Body of pancreas (tissue), 4 donors: ENCODE measurements around the gene TMC1. TPM values are rescaled to one million over a fixed set of nuclear protein-coding genes. Genes with fewer than 3 reads are reported as not detected.

Experiments
- ATAC-seq: fragments of 150-250 bp; one replicate; pipeline ENCODE4 v1.9.1; 2016
- DNase-seq, 4 donors: peaks; one replicate each; pipeline ENCODE4 v3.0.0-alpha.2; 2019
- H3K27ac ChIP-seq, 4 donors: fragments of 200-600 bp; sonication (generic); 1 replicate in 3 of 4; 2 replicates in 1 of 4; pipeline versions ENCODE4 v1.5.1 to v1.6.1; 2016 to 2019; ENCODE audit warnings: mild to moderate bottlenecking in 1 of 4, mixed read lengths in 1 of 4, moderate library complexity in 1 of 4
- H3K27me3 ChIP-seq, 2 donors: fragments of 200-600 bp; sonication (generic); one replicate each; pipeline ENCODE4 v1.6.0; 2016; ENCODE audit warnings: mild to moderate bottlenecking in 1 of 2
- H3K36me3 ChIP-seq, 2 donors: fragments of 200-600 bp; sonication (generic); replicated peaks in 1 of 2; 2 replicates each; pipeline ENCODE4 v1.5.1; 2016; ENCODE audit warnings: low read depth in 2 of 2; ENCODE audit not compliant: insufficient read depth in 1 of 2
- H3K4me1 ChIP-seq: fragments of 200-600 bp; sonication (generic); one replicate; pipeline ENCODE4 v1.6.0; 2016
- H3K4me3 ChIP-seq, 2 donors: fragments of 200-600 bp; sonication (generic); 1 replicate in 1 of 2; 2 replicates in 1 of 2; pipeline ENCODE4 v1.5.1; 2016 to 2019
- H3K9me3 ChIP-seq, 3 donors: fragments of 200-600 bp; sonication (generic); 1 replicate in 2 of 3; 2 replicates in 1 of 3; pipeline ENCODE4 v1.5.1; 2016
- CTCF ChIP-seq, 7 experiments: fragments of 450-650 bp in 4 of 7; fragments of 200-600 bp in 3 of 7; sonication (generic) in 3 of 7; IDR thresholded peaks; one replicate each; pipeline ENCODE4 v1.5.1; 2016 to 2019; ENCODE audit warnings: antibody characterized with exemption in 7 of 7
- POLR2A ChIP-seq, 3 donors: fragments of 450-650 bp; IDR thresholded peaks; one replicate each; pipeline ENCODE4 v1.6.1; 2016; ENCODE audit warnings: antibody characterized with exemption in 3 of 3, mild to moderate bottlenecking in 2 of 3
- whole genome bisulfite sequencing, 2 donors: methylation state at CpG; one replicate each; pipeline ENCODE4 v1.1.5; 2017; 5-methylcytosine and 5-hydroxymethylcytosine counted together
- intact Hi-C: fragments of 100-400 bp; cut with DNase I; formaldehyde crosslinking; loops from one replicate; pipeline ENCODE4 v1.15.1; 2023
- total RNA-seq, 2 donors: library from RNA; depleted of rRNA; stranded (reverse); fragments of >200 nt; gene quantifications; one replicate each; pipeline ENCODE4 v1.1.0, GENCODE V29; 2016

The TMC1 gene
- total RNA-seq, 2 donors from 2014 or later = not detected

- WGBS, 2 donors = 50 to 53% methylated on average over 1 of the region's 1 CpG
- no peak for DNase-seq
- no peak for ATAC-seq
Measured at GRCh38 chr9:72721067-72721466, 199.7 kb downstream of the TMC1 start.

GRCh38 chr9:72726947-72727346 lies 205.5 kb downstream of the TMC1 start:
- ATAC-seq = no peak
- Histone ChIP-seq H3K4me1 (no peaks in the 10 kb centered on the region), H3K27me3 (no peaks in the 10 kb centered on the region), H3K27ac (no peak overlapping the region), H3K4me3 (no peak overlapping the region), H3K36me3 (no peaks in the 10 kb centered on the region), H3K9me3 (no peaks in the 10 kb centered on the region)
- WGBS, 2 donors = 33 to 41% methylated on average over 2 of the region's 2 CpGs
- DNase-seq = no peak
- intact Hi-C loops = no loop called here
- TF ChIP-seq CTCF (IDR thresholded peaks at IDR 0.05) = no peak
- no peak for TF ChIP-seq POLR2A (IDR thresholded peaks at IDR 0.05)

More at GRCh38 chr9:72721067-72721466, 199.7 kb downstream of the TMC1 start:
- Histone ChIP-seq H3K9me3 (no peaks in the 10 kb centered on the region), H3K4me3 (no peak overlapping the region), H3K27me3 (no peaks in the 10 kb centered on the region), H3K36me3 (no peaks in the 10 kb centered on the region), H3K27ac (no peak overlapping the region), H3K4me1 (no peaks in the 10 kb centered on the region)
- TF ChIP-seq CTCF (IDR thresholded peaks at IDR 0.05) = no peak
- no peak for TF ChIP-seq POLR2A (IDR thresholded peaks at IDR 0.05)
- intact Hi-C loops = no loop called here

- intact Hi-C loops = no loop called here
- Histone ChIP-seq H3K4me3 (no peak overlapping the region), H3K27ac (no peak overlapping the region), H3K9me3 (no peaks in the 10 kb centered on the region), H3K4me1 (no peaks in the 10 kb centered on the region), H3K27me3 (no peaks in the 10 kb centered on the region), H3K36me3 (no peaks in the 10 kb centered on the region)
- DNase-seq = no peak
- TF ChIP-seq CTCF (IDR thresholded peaks at IDR 0.05) = no peak
- TF ChIP-seq POLR2A (IDR thresholded peaks at IDR 0.05) = no peak
- ATAC-seq = no peak
Measured at GRCh38 chr9:72728031-72728770, 206.8 kb downstream of the TMC1 start.

GRCh38 chr9:72733895-72734294 lies 212.5 kb downstream of the TMC1 start:
- H3K27me3 ChIP-seq = no peaks in the 10 kb centered on the region
- intact Hi-C loops = no loop called here
- no peaks in the 10 kb centered on the region for H3K4me1 ChIP-seq
- no peak overlapping the region for H3K4me3 ChIP-seq
- no peak for ATAC-seq
- TF ChIP-seq POLR2A (IDR thresholded peaks at IDR 0.05) = no peak
- no peak for TF ChIP-seq CTCF (IDR thresholded peaks at IDR 0.05)
- no peaks in the 10 kb centered on the region for H3K36me3 ChIP-seq
- DNase-seq = no peak
- no peaks in the 10 kb centered on the region for H3K9me3 ChIP-seq
- no peak overlapping the region for H3K27ac ChIP-seq

- Histone ChIP-seq H3K4me3 (no peak overlapping the region), H3K9me3 (no peaks in the 10 kb centered on the region), H3K36me3 (no peaks in the 10 kb centered on the region), H3K27me3 (no peaks in the 10 kb centered on the region), H3K4me1 (no peaks in the 10 kb centered on the region), H3K27ac (no peak overlapping the region)
- DNase-seq (no peak), ATAC-seq (no peak)
- WGBS, 2 donors = 33 to 57% methylated on average over 1 of the region's 1 CpG
- no peak for TF ChIP-seq CTCF (IDR thresholded peaks at IDR 0.05)
- no peak for TF ChIP-seq POLR2A (IDR thresholded peaks at IDR 0.05)
- intact Hi-C loops = no loop called here
Measured at GRCh38 chr9:72734631-72735030, 213.2 kb downstream of the TMC1 start.
